GM04503 (cell line): ENCODE measurements around the gene FANCG.

Source experiments
- DNase-seq: peaks from one replicate; pipeline ENCODE4 v3.0.0-alpha.2; 2012; ENCODE audit warnings: low read depth

The FANCG gene

DNA sequence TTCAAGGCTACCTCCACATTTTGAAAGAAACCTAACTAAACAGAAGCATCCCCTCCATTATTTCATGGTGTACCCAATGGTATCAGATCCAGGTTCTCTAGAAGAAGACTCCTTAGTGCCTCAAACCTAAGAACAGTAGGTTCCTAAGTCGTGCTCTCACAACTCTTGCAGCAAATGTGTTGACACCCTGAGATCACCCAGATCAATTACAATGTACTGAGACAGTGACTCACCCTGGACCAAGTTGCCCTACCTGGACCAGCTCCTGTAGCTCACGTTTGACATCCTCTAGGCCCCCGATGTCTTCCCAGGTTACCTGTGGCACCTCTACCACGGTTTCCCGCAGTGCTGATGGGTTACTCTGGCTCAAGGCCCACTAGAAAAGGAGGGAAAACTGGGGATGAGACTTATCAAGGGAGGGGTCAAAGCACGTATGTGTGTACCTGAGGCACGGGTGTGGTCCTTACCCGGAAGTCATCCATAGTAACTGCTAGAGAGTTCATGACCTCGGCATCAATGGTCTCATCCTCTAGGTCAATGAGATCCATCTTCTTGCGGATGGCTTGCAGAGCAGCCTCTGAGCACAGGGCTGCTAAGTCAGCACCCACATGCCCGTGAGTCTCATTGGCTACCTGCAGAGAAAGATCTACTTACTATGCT is 19.1 kb downstream of the FANCG start:
- no peak for DNase-seq

DNA sequence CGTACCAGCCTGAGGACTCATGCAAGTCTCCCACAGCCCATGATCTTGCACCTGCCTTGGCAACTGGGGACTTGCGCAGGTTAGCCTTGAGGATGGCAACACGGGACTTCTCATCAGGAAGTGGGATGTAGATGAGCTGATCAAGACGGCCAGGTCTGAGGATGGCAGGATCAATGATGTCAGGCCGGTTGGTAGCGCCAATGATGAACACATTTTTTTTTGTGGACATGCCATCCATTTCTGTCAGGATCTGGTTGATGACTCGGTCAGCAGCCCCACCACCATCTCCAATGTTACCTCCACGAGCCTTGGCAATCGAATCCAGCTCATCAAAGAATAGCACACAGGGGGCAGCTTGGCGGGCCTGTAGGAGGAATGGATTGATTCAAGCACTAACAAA is 20.3 kb downstream of the FANCG start:
- no peak for DNase-seq

DNA sequence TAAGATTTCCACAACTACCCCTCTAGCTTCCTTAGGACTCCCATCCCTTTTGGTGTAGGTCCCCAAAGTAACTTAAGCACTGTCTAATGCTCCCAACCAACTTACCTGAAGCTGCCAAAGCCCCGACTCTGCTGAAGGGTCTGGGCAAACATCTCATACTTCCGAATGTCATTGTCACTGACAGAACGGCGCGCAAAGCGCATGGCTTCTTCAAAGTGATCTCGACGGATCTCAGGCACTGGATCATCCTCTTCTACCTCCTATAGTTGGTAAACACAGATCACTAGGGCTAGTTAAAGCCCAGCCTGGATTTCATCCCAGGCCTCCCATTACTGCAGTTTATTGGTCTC is 22.5 kb downstream of the FANCG start:
- no peak for DNase-seq

DNA sequence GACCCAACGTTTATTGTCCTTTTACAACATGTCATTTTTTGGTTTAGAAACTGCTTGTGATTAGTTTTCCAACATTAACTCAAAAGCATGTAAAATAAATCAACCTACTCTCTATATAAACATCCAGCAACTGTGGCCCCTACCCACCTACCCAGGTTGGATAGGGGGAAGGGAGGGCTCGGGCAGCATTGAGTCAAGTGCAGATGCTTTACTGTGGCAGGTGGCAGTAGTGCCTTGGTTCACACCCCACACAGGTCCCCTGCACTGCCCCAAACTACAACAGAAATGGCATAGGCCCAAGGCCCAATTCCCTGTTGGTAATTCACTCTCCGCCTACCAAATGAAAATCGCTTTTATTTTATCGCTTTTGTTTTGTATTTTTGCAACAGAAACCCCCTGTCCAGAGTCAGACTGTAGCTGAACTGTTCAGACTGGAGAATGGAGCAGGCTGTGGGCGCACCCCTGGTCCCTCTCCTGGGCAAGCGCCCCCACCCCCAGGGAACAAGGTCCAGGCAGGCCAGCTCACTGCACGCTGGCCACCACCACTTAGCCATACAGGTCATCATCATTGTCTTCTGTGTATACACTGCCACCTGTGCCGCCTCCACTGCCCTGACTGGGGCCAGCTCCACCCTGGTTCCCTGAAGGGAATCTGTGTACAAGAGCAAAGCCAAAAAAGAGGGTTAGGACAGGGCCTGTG is 23.0 kb downstream of the FANCG start:
- no peak for DNase-seq

DNA sequence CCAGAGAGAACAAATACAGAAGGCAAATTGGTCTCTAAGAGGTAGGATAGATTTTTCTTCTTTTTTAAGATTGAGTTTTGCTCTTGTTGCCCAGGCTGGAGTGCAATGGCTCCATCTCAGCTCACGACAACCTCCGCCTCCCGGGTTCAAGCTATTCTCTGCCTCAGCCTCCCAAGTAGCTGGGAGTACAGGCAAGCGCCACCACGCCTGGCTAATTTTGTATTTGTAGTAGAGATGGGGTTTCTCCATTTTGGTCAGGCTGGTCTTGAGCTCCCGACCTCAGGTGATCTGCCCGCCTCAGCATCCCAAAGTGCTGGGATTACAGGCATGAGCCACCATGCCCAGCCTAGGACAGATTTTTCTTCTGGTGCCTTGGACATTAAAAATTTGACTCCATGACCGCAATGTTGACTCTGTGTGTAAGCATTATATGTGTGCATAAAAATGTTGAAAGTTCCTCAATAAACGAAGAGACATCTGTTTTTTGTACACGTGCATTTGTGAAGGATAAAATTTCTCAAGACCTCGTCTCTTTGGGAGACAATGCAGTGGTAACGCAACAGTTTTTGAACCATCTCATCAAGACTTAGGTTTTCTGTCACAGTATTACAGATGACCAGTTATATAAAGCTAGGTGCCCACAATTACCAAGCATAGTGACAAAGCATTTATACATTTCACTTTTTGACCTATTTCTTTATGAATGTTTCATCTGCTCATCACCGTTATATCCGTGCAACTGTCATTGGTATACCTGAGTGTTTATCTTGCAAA is 24.7 kb downstream of the FANCG start:
- DNase-seq, result no peak

DNA sequence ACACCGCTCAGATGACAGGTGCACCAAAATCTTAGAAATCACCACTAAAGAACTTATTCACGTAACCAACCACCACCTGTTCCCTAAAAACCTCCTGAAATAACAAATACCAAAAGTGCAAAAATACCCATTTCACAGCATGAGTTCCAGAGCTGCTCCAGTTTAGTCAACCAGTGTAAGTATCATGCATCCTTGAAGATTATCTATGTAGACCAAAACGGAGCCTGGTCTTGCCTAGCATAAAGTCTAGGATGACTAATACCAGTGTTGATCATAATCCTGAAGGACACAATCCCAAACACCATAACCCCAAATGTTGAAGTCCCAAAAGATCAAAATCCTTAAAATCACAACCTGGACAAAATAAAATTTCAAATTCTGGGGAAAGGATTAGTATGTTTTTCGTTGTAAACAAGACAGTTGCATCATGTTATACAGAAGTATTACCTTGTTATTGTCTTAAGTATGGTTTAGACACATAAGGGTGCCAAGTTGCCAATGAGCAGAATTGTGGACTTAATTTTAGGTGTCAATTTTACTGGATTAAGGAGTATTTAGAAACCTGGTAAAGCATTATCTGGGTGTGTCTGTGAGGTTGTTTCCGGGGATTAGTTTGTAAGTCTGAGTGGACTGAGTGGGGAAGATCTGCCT is 25.4 kb downstream of the FANCG start:
- no peak for DNase-seq

DNA sequence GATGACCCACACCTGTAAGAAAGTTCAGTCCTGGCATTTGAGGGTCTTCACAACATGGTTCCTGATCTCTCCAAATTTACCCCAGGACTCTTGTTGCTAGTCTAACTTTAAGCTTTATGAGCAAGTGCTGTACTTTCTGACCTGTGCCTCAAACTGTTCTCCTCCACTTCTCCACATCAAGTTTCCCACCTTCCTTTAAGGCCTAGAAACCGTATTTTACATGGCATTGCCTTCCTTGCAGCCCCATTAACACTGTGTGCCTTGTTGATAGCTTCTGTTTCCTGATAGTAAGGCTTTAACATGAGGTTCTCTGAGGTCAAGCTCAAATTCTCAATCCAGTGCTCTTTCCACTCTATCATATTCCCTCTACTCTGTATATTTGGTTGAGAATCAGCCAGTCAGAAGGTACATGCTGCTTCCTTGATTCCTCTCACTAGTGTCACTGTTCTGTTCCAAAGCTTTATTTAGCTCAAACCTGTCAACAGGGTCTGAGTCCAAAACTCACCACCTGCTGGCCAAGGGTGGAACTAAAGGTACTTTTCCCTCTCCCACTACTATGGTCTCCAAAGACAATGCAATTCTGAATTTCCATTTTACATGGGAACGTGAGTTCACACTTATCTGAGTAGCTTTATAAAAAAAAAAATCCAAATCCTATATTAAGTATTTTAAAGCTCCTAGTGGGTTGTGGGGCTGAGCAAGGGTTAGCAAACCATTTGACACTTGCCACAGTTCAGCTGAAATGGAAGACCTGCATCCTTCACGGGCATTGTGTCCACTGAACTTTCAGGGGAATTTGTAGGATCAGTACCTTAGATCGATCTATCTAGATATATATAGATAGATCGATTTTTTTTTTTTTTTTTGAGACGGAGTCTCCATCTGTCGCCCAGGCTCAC is 28.4 kb downstream of the FANCG start:
- no peak for DNase-seq

DNA sequence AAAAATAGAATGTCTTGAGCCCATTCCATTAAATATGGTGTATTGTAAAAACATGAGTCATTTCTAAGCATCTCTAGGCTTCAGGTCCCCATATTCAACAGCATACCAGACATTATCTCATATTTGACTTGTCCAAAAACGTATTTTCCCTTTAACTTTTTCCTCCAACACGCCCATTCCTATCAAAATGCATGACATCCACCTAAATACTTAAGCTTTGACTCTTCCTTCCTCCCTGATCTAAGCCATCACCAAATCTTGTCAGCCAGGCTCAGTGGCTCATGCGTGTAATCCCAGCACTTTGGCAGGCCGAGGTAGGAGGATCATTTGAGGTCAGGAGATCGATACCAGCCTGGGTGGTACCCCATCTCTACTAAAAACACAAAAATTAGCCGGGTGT is 31.2 kb downstream of the FANCG start:
- DNase-seq, result no peak

DNA sequence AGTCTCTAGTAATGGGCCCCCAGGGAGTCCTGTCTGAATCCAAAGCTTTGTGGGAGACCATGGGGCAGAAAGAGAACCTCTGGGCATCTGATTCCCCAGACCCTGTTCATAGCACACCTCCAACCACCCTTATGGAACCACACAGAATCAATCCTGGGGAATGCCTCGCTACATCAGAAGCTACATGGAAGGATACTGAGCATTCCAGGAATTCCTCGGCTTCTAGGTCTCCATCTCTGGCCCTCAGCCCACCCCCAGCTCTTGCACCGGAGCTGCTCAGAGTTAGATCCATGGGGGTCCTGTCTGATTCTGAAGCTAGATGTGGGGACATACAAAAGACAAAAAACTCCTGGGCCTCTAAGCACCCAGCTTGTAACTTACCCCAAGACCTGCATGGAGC is 35.7 kb downstream of the FANCG start:
- no peak for DNase-seq

DNA sequence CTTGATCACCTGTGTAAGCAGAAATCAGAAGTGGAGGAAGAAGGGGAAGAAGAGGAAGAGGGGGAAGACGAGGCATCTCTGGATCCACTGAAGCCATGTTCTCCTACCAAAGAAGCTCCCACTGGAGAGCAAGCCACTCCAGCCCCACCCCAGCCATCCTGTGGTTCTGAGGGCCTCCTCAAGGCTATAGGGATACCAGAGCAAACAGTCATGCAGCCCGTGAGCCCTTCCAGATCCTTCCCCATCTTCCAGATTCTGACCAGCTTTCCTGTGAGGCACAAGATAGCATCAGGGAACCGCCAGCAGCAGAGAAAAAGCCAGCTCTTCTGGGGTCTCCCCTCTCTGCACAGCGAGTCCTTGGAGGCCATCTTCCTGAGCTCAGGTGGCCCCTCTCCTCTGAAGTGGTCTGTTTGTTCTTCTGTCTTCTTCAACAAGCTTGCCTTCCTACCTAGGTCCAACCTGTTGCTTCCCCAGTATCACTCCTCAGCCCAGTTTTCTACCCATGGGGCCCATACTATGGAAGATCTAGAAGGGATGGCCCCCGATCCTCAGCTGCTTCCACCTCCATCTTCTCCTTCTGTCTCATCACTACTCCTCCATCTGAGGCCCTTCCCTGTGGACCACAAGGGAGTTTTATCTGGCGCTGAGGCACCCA is 36.7 kb downstream of the FANCG start:
- DNase-seq, result no peak

DNA sequence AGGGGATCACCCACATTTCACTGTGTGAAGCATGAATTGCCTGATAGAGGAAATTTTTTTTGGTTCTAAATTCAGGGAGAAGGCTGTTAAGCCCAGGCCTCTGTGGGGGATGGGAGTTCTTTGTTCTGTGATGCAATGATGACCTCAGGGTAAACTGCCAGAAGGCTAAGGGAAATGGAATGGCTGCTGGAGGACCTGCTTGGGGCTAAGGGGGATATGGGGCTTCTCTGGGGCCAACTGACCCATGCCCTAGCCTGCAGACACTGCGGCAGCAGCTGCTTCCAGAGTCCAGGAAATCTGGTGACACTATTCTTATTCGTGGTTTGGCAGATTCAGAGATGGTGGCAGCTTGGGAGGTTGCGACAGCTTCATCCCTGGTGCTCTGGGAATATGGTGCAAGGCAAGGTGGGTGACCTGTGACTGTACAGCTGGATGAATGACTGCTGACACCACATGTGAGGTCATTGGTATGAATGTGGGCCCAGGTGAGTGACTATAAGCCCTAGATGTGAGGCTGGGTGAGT is 37.6 kb downstream of the FANCG start:
- DNase-seq, result no peak

DNA sequence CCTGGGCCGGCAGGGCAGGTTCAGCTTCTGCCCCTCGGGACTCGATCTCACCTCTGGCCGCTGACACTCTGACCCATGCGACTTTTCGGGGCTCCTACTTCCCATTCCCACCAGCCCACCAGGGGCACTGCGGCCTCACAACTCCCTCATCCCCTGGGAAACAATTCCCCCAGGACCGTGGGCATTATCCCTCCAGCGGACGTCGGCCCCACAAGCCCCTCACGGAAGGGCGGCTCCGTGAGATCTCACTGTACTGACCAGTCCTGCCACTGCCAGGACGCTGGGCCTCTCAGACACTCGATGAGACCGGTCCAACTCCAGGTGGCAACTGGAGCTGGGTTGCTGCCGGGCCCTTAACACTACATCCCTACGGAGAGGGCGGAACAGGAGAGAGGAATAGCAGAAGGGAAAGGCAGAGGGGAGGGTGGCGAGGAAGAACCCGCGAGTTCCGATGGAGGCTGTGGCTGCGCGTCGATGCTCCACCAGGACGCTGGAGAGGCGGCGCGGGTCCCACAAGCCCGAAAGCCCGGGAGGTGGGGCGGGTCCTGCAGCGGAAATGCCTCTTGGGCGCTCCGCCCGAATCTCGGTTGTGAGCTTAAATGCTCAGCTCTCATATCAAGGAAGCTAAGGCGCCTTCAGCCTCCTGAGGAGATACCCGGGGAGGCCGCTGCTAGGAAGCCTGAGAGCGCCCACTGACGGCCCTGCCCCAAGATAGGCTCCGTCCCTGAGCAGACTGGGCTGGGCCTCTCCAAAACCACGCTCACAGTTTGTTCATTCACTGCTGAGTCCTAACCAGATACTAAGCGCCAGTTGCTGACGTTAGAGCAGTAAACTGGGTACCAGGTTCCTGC is 43.7 kb downstream of the FANCG start:
- DNase-seq, result no peak

DNA sequence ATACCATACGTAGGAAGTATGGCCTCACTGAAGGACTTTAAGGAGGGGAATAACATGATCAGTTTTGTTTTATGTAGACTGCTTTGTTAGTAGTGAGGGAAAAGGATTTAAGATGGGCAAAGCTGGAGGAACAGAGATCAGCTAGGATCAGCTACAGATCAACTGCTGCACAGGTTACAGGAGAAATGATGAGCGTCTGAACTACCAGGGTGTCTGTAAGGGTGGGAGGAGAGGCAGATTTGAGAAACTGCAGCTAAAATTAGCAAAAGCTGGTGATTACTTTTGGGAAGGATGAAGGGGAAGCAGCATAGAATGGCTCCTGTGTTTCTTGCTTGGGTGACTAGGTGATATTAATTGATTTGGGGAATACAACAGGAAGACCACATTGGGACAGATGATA is 46.6 kb downstream of the FANCG start:
- no peak for DNase-seq

DNA sequence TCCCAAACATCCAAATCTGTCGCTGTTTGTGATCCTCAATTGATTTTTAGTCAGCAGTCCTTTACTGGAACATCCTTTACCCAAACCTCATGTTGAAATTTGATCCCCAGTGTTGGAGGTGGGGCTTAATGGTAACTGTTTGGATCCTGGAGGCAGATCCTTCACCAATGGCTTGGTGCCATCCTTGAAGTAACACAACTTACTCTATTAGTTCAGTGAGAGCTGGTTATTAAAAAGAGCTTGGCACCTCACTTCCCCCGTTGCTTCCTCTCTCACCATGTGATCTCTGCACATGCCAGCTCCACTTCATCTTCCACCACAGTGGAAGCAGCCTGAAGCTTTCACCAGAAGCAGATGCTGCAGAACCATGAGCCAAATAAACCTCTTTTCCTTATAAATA is 49.9 kb downstream of the FANCG start:
- no peak for DNase-seq

DNA sequence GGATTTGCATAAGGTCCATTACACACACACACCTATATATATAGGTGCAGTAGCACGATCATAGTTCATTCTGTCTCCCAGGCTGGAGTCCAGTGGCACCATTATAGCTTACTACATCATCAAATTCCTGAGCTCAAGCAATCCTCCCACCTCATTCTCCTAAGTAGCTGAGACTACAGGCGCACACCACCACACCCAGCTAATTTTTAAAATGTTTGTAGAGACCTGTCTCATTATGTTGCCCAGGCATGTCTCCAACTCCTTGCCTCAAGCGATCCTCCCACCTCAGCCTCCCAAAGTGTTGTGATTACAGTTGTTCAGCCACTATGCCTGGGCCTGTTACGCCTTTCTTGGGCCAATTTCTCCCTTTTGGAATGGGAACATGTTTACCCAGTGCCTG is 50.5 kb downstream of the FANCG start:
- DNase-seq, result no peak

DNA sequence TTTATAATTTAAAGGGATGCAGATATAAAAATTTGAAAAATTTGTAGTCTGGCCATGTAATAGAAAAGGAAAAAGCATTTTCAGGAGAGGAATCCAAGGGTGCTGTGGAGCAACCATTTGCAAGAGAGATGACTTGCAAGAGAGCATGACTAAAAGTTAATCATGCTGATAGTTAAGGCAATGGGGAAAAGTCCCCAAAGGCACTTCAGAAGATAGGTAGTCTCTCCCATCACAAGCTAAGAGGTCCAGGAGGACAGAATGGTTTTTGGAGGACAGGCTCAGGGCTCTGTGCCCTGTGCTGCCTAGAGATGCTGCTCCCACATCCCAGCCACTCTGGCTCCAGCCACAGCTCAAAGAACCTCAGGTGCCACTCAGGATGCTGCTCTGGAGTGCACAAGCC is 51.4 kb downstream of the FANCG start:
- no peak for DNase-seq

DNA sequence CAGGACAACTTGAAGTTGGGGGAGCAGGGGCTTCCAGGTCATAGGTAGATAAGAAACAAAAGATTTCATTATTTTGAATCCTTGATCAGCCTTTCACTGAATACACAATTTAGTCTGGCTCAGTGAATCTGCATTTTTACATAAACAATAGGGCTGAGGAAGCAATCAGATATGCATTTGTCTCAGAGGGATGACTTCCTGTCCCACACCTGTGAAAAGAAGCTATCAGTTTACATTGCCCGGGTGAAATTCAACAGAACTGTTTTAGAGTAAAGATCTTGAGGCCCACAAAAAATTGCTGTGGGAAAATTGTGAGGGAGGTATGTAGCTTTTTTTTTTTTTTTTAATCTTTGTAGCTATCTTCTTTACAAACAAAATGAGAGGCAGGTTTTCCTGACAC is 51.9 kb downstream of the FANCG start:
- no peak for DNase-seq

DNA sequence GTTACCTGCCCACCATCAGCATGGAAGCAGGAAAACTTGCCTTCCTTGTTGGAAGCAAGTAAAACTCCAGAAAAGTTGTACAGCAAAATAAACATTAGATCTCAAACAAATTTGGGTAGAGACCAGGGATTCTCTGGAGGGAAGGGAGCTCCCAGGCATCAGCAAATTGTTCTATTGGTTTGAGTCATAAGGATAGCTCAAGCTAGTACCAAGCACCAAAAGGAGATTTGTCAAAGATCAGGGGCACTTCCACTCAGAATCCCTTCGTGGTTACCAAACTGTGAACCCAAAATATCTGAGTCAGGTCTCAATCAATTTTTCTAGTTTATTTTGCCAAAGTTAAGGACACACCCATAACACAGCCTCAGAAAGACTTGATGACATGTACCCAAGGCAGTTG is 52.4 kb downstream of the FANCG start:
- DNase-seq, result no peak

DNA sequence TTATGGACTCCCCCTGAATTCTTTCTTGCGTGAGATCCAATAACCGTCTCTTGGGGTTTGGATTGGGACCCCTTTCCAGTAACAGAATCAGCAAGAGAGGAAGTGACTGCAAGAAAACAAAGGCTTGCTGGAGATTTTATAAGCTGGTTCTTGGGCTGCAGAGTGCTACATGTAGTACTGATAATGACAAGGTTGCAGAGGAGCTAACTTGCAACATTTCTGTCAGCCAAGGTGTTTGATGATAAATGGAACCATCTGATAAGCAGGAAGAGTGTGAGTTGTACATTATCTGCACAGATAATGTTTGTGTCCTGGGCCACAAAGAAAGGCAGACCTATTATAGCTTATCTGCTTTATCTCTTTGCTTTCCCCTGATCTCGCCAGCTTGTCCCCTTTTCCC is 53.1 kb downstream of the FANCG start:
- DNase-seq, result no peak
